MCF 10A (cell line): ENCODE measurements around the gene WDFY4. TPM values are rescaled to one million over a fixed set of nuclear protein-coding genes. Genes with fewer than 3 reads are reported as not detected.

Experiments
- BruUV-seq: library from RNA; stranded (reverse); fragments of 400-500 nt; replicated peaks from 2 replicates; lab custom pipeline; 2021; lab: Mats Ljungman, UMichigan
- CTCF ChIA-PET: fragments of 300-600 bp; sonication (Branson Sonifier 250); formaldehyde crosslinking; extraction: SDS; loops from one replicate; lab custom pipeline; 2021; ENCODE audit warnings: antibody characterized with exemption, inconsistent platforms; lab: Yijun Ruan, JAX
- POLR2A ChIA-PET: fragments of 300-600, 350-650 bp; sonication (Branson Sonifier 250); formaldehyde crosslinking; extraction: SDS; loops from one replicate; lab custom pipeline; 2020; ENCODE audit warnings: antibody characterized with exemption, inconsistent platforms; lab: Yijun Ruan, JAX
- DNase-seq: peaks from one replicate; pipeline ENCODE4 v3.0.0-alpha.2; 2018; ENCODE audit not compliant: unreplicated experiment
- H3K27ac Mint-ChIP-seq: one replicate; pipeline ENCODE4 v1.8.0; 2022; ENCODE audit warnings: mild to moderate bottlenecking, low read depth, mixed read lengths; ENCODE audit not compliant: unreplicated experiment
- H3K27me3 Mint-ChIP-seq: one replicate; pipeline ENCODE4 v1.8.0; 2022; ENCODE audit warnings: mixed read lengths; ENCODE audit not compliant: insufficient read depth, unreplicated experiment
- H3K36me3 Mint-ChIP-seq: one replicate; pipeline ENCODE4 v1.8.0; 2022; ENCODE audit warnings: mild to moderate bottlenecking, moderate library complexity, mixed read lengths; ENCODE audit not compliant: insufficient read depth, unreplicated experiment
- H3K4me1 Mint-ChIP-seq: one replicate; pipeline ENCODE4 v1.8.0; 2022; ENCODE audit warnings: mixed read lengths; ENCODE audit not compliant: insufficient read depth, unreplicated experiment
- H3K4me3 Mint-ChIP-seq: one replicate; pipeline ENCODE4 v1.8.0; 2022; ENCODE audit warnings: mild to moderate bottlenecking, moderate library complexity, mixed read lengths; ENCODE audit not compliant: unreplicated experiment
- H3K9me3 Mint-ChIP-seq: one replicate; pipeline ENCODE4 v1.8.0; 2022; ENCODE audit warnings: mixed read lengths; ENCODE audit not compliant: unreplicated experiment
- CTCF ChIP-seq: fragments of 200-600 bp; IDR thresholded peaks from one replicate; pipeline ENCODE4 v1.8.0; 2022; ENCODE audit warnings: antibody characterized with exemption, mild to moderate bottlenecking; ENCODE audit not compliant: unreplicated experiment
- intact Hi-C: fragments of 100-400 bp; cut with micrococcal nuclease; formaldehyde crosslinking; loops from 2 replicates; pipeline ENCODE4 v1.14.1; 2022
- total RNA-seq: library from RNA; stranded (reverse); gene quantifications from 2 replicates; pipeline ENCODE4 v1.2.3, GENCODE V29; 2022

The WDFY4 gene
- total RNA-seq, 1 experiment from 2014 or later = not detected

GRCh38 chr10:48885376-48885775 is 200.7 kb downstream of the WDFY4 start:
- BruUV-seq = no TSS peak
- intact Hi-C loops = loop anchor here (2.0 kb wide), 1 partner anchor 275 kb away; no protein-coding TSS in a partner anchor
- TF ChIP-seq CTCF = peak; percentile 30
- Mint-ChIP-seq H3K36me3 (peaks cover 4% of the 10 kb centered on the region), H3K27me3 (peaks cover 19% of the 10 kb centered on the region), H3K4me3 (no peak overlapping the region), H3K4me1 (no peaks in the 10 kb centered on the region), H3K27ac (no peak overlapping the region), H3K9me3 (no peaks in the 10 kb centered on the region)
- CTCF ChIA-PET = interaction anchor here (0.6 to 2.4 kb wide), 15 partner anchors 9 to 635 kb away, joined by 3 to 11 read pairs (median 3); no protein-coding TSS in a partner anchor
- peak; percentile 44 for DNase-seq
- POLR2A ChIA-PET = no interaction called here

DNA sequence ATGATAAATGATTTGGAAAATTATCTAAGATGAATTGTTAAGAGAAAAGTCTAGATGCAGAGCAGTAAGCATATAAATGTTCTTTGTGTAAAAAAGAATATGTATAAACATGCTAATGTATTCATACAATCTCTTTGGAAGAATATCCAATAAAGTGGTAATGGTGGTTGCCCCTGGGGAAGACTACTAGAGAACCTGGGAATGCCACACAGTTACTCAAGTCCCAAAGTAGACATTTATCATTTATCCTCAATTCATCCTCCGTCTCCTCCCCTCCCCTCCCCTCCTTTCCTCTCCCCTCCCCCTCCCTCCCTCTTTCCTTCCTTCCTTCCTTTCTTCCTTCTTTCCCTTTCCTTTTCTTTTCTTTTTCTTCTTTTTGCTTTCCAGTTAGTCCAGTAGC is 203.3 kb downstream of the WDFY4 start:
- Mint-ChIP-seq H3K9me3 (no peaks in the 10 kb centered on the region), H3K27ac (no peak overlapping the region), H3K4me1 (no peaks in the 10 kb centered on the region), H3K27me3 (peaks cover 19% of the 10 kb centered on the region), H3K36me3 (peaks cover 4% of the 10 kb centered on the region), H3K4me3 (no peak overlapping the region)
- no TSS peak for BruUV-seq
- TF ChIP-seq CTCF = no peak
- POLR2A ChIA-PET = no interaction called here
- CTCF ChIA-PET = interaction anchor here (0.7 kb wide), 1 partner anchor 273 kb away, joined by 3 read pairs; no protein-coding TSS in a partner anchor
- intact Hi-C loops = no loop called here
- DNase-seq = no peak

DNA sequence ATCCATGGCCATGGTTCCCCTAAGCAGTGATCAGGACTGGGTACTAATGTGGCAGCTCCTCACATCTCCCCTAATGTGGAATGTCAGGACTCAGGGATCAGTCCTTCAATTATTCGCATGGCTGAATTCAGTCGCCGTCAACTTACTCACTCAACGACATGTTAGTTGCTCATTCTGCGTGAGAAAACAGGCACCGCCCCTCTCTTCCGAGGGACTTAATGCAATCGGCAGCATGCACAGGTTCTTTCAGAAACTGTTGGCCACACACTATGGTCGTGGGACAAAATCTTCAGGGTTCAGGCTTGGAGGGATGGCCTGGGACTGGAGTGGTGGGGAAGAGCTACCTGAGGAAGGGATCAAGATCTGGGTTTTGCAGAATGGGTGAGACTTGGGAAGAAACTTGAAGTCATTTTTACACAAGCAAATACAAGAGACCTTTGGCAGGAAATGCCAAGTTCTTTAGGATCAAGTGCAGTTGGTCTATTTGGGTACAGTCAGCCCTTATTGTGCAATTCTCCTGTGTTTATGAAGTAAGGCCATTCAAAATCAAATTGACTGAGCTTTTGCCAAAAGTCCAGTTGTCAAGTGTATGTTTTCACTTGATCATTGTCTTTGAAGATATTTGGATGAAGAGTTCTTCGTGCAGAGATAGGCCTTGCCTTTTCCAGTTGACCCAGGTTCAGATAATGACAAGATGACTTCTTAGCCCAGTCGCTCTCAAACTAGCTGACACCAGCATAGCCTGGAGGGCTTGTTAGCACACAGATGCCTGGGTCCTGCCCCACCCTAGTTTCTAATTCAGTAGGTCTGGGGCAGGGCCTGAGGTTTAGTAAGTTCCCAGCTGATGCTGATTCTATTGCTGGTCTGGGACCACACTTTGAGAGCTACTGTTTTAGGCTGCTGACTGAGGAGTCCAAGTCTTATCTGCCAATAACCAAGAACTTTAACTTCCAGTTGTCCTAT is 206.5 kb downstream of the WDFY4 start:
- Mint-ChIP-seq H3K4me1 (no peaks in the 10 kb centered on the region), H3K4me3 (no peak overlapping the region), H3K36me3 (peaks cover 4% of the 10 kb centered on the region), H3K27me3 (peaks cover 36% of the 10 kb centered on the region), H3K27ac (no peak overlapping the region), H3K9me3 (no peaks in the 10 kb centered on the region)
- no TSS peak for BruUV-seq
- intact Hi-C loops = no loop called here
- ChIA-PET CTCF (interaction anchor here (0.6 to 0.9 kb wide), 3 partner anchors 73 to 527 kb away, joined by 3 read pairs; no protein-coding TSS in a partner anchor), POLR2A (no interaction called here)
- TF ChIP-seq CTCF = no peak
- DNase-seq = peak; percentile 75
